ENCODE results near the gene ZNF593OS.

ZNF593OS gene

GRCh38 chr1:26200413-26200812, 28.8 kb upstream of the ZNF593OS start:
- no peak overlapping the region for H3K27ac ChIP-seq (ENCODE audit: low read depth, low read length)
- no peak overlapping the region for H3K4me3 ChIP-seq (ENCODE audit: low read depth in 1 of 5, low read length in 5 of 5)
- peaks cover 0 to 2% (median 0%) of the 10 kb centered on the region in 5 donors for H3K9me3 ChIP-seq (ENCODE audit: control insufficient read depth in 5 of 5, low read length in 5 of 5)
- H3K27me3 ChIP-seq (ENCODE audit: control insufficient read depth in 5 of 5, insufficient read depth in 4 of 5, low read length in 5 of 5), result peaks cover 11 to 23% (median 12%) of the 10 kb centered on the region in 5 donors
- no peak overlapping the region for H3K9ac ChIP-seq (ENCODE audit: low read length in 5 of 5)
- H3K4me1 ChIP-seq (ENCODE audit: control insufficient read depth in 5 of 5, insufficient read depth in 5 of 5, low read length in 5 of 5), result peaks cover 0 to 7% (median 6%) of the 10 kb centered on the region in 5 donors
- H3K36me3 ChIP-seq (ENCODE audit: control insufficient read depth in 5 of 5, insufficient read depth in 5 of 5, low read length in 5 of 5), result no peaks in the 10 kb centered on the region

DNA sequence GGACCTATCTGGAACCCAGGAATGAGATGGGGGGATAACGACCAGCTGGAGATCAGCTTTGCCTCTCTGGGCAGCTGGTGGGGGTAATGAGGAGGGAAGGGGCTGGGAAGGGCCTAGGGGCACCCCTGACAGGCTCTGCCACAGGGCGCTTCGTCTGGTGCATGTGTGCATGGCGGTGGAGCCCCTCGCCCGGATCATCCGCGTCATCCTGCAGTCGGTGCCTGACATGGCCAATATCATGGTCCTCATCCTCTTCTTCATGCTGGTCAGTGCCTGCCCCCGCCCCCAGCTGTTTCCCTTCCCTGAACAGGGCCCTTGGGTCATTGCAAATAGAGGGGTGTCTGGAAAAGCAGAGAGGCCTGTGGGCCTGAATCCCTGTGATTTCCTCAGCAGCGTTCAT, 26.2 kb upstream of the ZNF593OS start:
- H3K9me3 ChIP-seq (ENCODE audit: control insufficient read depth in 5 of 5, low read length in 5 of 5), result peaks cover 0 to 2% (median 0%) of the 10 kb centered on the region in 5 donors
- H3K27ac ChIP-seq (ENCODE audit: low read depth, low read length), result no peak overlapping the region
- no peak overlapping the region for H3K9ac ChIP-seq (ENCODE audit: low read length in 5 of 5)
- no peaks in the 10 kb centered on the region for H3K36me3 ChIP-seq (ENCODE audit: control insufficient read depth in 5 of 5, insufficient read depth in 5 of 5, low read length in 5 of 5)
- peaks cover 3 to 14% (median 8%) of the 10 kb centered on the region in 5 donors for H3K27me3 ChIP-seq (ENCODE audit: control insufficient read depth in 5 of 5, insufficient read depth in 4 of 5, low read length in 5 of 5)
- H3K4me3 ChIP-seq (ENCODE audit: low read depth in 1 of 5, low read length in 5 of 5), result no peak overlapping the region
- H3K4me1 ChIP-seq (ENCODE audit: control insufficient read depth in 5 of 5, insufficient read depth in 5 of 5, low read length in 5 of 5), result peaks cover 0 to 7% (median 6%) of the 10 kb centered on the region in 5 donors

DNA sequence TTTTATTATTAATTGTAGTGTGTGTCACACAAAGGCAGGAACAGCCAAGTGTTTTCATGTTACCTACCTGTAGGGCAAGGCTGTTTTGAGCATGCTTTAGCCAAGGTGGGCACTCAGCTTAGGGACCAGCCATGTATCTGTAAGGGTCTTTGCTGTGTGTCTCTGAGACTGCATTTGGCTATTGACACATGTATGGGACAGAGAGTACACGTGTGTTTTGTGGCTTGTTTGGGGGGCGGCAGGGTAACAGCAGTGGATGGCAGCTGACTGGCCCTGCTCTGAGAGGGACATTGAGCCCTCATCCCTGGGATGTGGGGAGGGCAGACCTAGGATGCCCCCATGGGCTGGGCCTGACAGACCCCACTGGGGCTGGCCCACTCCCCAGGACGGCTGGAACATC, 25.7 kb upstream of the ZNF593OS start:
- no peaks in the 10 kb centered on the region for H3K36me3 ChIP-seq (ENCODE audit: control insufficient read depth in 5 of 5, insufficient read depth in 5 of 5, low read length in 5 of 5)
- peaks cover 3 to 10% (median 8%) of the 10 kb centered on the region in 5 donors for H3K27me3 ChIP-seq (ENCODE audit: control insufficient read depth in 5 of 5, insufficient read depth in 4 of 5, low read length in 5 of 5)
- H3K9me3 ChIP-seq (ENCODE audit: control insufficient read depth in 5 of 5, low read length in 5 of 5), result no peaks in the 10 kb centered on the region
- H3K9ac ChIP-seq (ENCODE audit: low read length in 5 of 5), result no peak overlapping the region
- H3K4me1 ChIP-seq (ENCODE audit: control insufficient read depth in 5 of 5, insufficient read depth in 5 of 5, low read length in 5 of 5), result peaks cover 0 to 7% (median 6%) of the 10 kb centered on the region in 5 donors
- no peak overlapping the region for H3K27ac ChIP-seq (ENCODE audit: low read depth, low read length)
- no peak overlapping the region for H3K4me3 ChIP-seq (ENCODE audit: low read depth in 1 of 5, low read length in 5 of 5)

DNA sequence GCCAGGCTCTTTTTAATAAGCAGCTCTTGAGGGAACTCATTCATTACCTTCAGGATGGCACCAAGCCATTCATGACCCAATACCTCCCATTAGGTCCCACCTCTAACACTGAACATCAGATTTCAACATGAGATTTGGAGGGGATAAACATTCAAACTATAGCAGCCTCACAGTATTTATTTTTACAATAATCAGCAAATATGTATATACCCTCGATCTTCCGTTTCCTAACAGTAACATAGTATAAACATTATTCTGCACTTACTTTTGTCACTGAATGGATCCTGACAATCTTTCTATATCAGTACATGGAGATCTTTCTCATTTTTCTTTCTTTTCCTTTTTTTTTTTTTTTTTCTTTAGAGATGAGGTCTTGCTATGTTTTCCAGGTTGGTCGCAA, 24.2 kb upstream of the ZNF593OS start:
- H3K4me1 ChIP-seq (ENCODE audit: control insufficient read depth in 5 of 5, insufficient read depth in 5 of 5, low read length in 5 of 5), result peaks cover 0 to under 1% (median 0%) of the 10 kb centered on the region in 5 donors
- no peak overlapping the region for H3K4me3 ChIP-seq (ENCODE audit: low read depth in 1 of 5, low read length in 5 of 5)
- no peak overlapping the region for H3K9ac ChIP-seq (ENCODE audit: low read length in 5 of 5)
- peaks cover under 1 to 4% (median 3%) of the 10 kb centered on the region in 5 donors for H3K27me3 ChIP-seq (ENCODE audit: control insufficient read depth in 5 of 5, insufficient read depth in 4 of 5, low read length in 5 of 5)
- no peaks in the 10 kb centered on the region for H3K9me3 ChIP-seq (ENCODE audit: control insufficient read depth in 5 of 5, low read length in 5 of 5)
- no peak overlapping the region for H3K27ac ChIP-seq (ENCODE audit: low read depth, low read length)
- H3K36me3 ChIP-seq (ENCODE audit: control insufficient read depth in 5 of 5, insufficient read depth in 5 of 5, low read length in 5 of 5), result no peaks in the 10 kb centered on the region

GRCh38 chr1:26191739-26192138, 20.1 kb upstream of the ZNF593OS start:
- H3K9ac ChIP-seq (ENCODE audit: low read length in 5 of 5), result no peak overlapping the region
- no peak overlapping the region for H3K27ac ChIP-seq (ENCODE audit: low read depth, low read length)
- no peaks in the 10 kb centered on the region for H3K9me3 ChIP-seq (ENCODE audit: control insufficient read depth in 5 of 5, low read length in 5 of 5)
- H3K4me3 ChIP-seq (ENCODE audit: low read depth in 1 of 5, low read length in 5 of 5), result no peak overlapping the region
- no peaks in the 10 kb centered on the region for H3K36me3 ChIP-seq (ENCODE audit: control insufficient read depth in 5 of 5, insufficient read depth in 5 of 5, low read length in 5 of 5)
- peaks cover 0 to 3% (median 0%) of the 10 kb centered on the region in 5 donors for H3K27me3 ChIP-seq (ENCODE audit: control insufficient read depth in 5 of 5, insufficient read depth in 4 of 5, low read length in 5 of 5)
- H3K4me1 ChIP-seq (ENCODE audit: control insufficient read depth in 5 of 5, insufficient read depth in 5 of 5, low read length in 5 of 5), result no peaks in the 10 kb centered on the region

- no peaks in the 10 kb centered on the region for H3K4me1 ChIP-seq (ENCODE audit: control insufficient read depth in 5 of 5, insufficient read depth in 5 of 5, low read length in 5 of 5)
- no peak within 1 kb of the TSS for H3K9ac ChIP-seq (ENCODE audit: low read length in 5 of 5)
- peaks cover 0 to 3% (median 0%) of the 10 kb centered on the region in 5 donors for H3K27me3 ChIP-seq (ENCODE audit: control insufficient read depth in 5 of 5, insufficient read depth in 4 of 5, low read length in 5 of 5)
- no peak within 1 kb of the TSS for H3K27ac ChIP-seq (ENCODE audit: low read depth, low read length)
- H3K36me3 ChIP-seq (ENCODE audit: control insufficient read depth in 5 of 5, insufficient read depth in 5 of 5, low read length in 5 of 5), result no peaks in the 10 kb centered on the region
- H3K9me3 ChIP-seq (ENCODE audit: control insufficient read depth in 5 of 5, low read length in 5 of 5), result no peaks in the 10 kb centered on the region
- H3K4me3 ChIP-seq (ENCODE audit: low read depth in 1 of 5, low read length in 5 of 5), result no peak within 1 kb of the TSS
Observed at GRCh38 chr1:26190373-26190987, 18.8 kb upstream of the ZNF593OS start, which contains the start of gene CATSPER4. Gene CATSPER4, plus strand, starts transcription at chr1:26190602. Its CDS starts 26 bp downstream, at chr1:26190628.

DNA sequence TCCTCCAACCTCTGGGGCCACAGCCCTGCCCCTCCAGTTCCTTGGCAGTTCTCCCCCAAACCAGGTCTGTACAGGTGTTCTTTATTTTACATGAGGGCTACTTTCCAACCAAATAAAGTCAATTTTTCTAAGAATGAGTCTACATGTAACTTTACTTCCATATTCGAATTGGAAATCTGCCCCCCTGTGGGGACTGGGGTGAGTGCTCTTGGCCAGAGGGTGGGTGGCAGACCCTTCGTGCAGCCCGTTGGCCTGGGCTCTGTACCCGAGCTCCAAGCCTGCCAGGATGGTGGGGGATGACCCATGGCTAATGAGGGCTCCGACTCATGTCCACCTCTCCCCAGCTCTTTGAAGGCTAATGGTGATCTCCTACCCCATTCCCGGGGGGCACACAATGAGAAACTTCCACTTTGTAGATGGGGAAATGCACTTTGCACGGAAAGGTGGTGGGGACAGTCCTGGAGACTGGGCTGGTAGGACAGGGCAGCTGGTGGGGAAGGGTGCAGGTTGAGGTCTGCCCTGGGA, 18.2 kb upstream of the ZNF593OS start:
- Histone ChIP-seq H3K9me3 (ENCODE audit: control insufficient read depth in 5 of 5, low read length in 5 of 5) (no peaks in the 10 kb centered on the region), H3K4me1 (ENCODE audit: control insufficient read depth in 5 of 5, insufficient read depth in 5 of 5, low read length in 5 of 5) (no peaks in the 10 kb centered on the region), H3K36me3 (ENCODE audit: control insufficient read depth in 5 of 5, insufficient read depth in 5 of 5, low read length in 5 of 5) (no peaks in the 10 kb centered on the region), H3K4me3 (ENCODE audit: low read depth in 1 of 5, low read length in 5 of 5) (no peak overlapping the region), H3K27ac (ENCODE audit: low read depth, low read length) (no peak overlapping the region), H3K27me3 (ENCODE audit: control insufficient read depth in 5 of 5, insufficient read depth in 4 of 5, low read length in 5 of 5) (peaks cover 0 to 3% (median 0%) of the 10 kb centered on the region in 5 donors), H3K9ac (ENCODE audit: low read length in 5 of 5) (no peak overlapping the region)

- Histone ChIP-seq H3K27ac (ENCODE audit: low read depth, low read length) (no peak overlapping the region), H3K36me3 (ENCODE audit: control insufficient read depth in 5 of 5, insufficient read depth in 5 of 5, low read length in 5 of 5) (no peaks in the 10 kb centered on the region), H3K9ac (ENCODE audit: low read length in 5 of 5) (no peak overlapping the region), H3K9me3 (ENCODE audit: control insufficient read depth in 5 of 5, low read length in 5 of 5) (no peaks in the 10 kb centered on the region), H3K4me3 (ENCODE audit: low read depth in 1 of 5, low read length in 5 of 5) (no peak overlapping the region), H3K27me3 (ENCODE audit: control insufficient read depth in 5 of 5, insufficient read depth in 4 of 5, low read length in 5 of 5) (peaks cover 0 to 3% (median 0%) of the 10 kb centered on the region in 5 donors), H3K4me1 (ENCODE audit: control insufficient read depth in 5 of 5, insufficient read depth in 5 of 5, low read length in 5 of 5) (no peaks in the 10 kb centered on the region)
Observed at GRCh38 chr1:26189331-26189730, 17.7 kb upstream of the ZNF593OS start.

- Histone ChIP-seq H3K36me3 (ENCODE audit: control insufficient read depth in 5 of 5, insufficient read depth in 5 of 5, low read length in 5 of 5) (no peaks in the 10 kb centered on the region), H3K9ac (ENCODE audit: low read length in 5 of 5) (no peak overlapping the region), H3K27me3 (ENCODE audit: control insufficient read depth in 5 of 5, insufficient read depth in 4 of 5, low read length in 5 of 5) (peaks cover 0 to 3% (median 0%) of the 10 kb centered on the region in 5 donors), H3K4me1 (ENCODE audit: control insufficient read depth in 5 of 5, insufficient read depth in 5 of 5, low read length in 5 of 5) (no peaks in the 10 kb centered on the region), H3K4me3 (ENCODE audit: low read depth in 1 of 5, low read length in 5 of 5) (no peak overlapping the region), H3K9me3 (ENCODE audit: control insufficient read depth in 5 of 5, low read length in 5 of 5) (no peaks in the 10 kb centered on the region), H3K27ac (ENCODE audit: low read depth, low read length) (no peak overlapping the region)
Observed at GRCh38 chr1:26188477-26188876, 16.8 kb upstream of the ZNF593OS start.

- Histone ChIP-seq H3K36me3 (ENCODE audit: control insufficient read depth in 5 of 5, insufficient read depth in 5 of 5, low read length in 5 of 5) (no peaks in the 10 kb centered on the region), H3K9me3 (ENCODE audit: control insufficient read depth in 5 of 5, low read length in 5 of 5) (no peaks in the 10 kb centered on the region), H3K4me1 (ENCODE audit: control insufficient read depth in 5 of 5, insufficient read depth in 5 of 5, low read length in 5 of 5) (no peaks in the 10 kb centered on the region), H3K27ac (ENCODE audit: low read depth, low read length) (no peak overlapping the region), H3K4me3 (ENCODE audit: low read depth in 1 of 5, low read length in 5 of 5) (no peak overlapping the region), H3K27me3 (ENCODE audit: control insufficient read depth in 5 of 5, insufficient read depth in 4 of 5, low read length in 5 of 5) (peaks cover 0 to 3% (median 0%) of the 10 kb centered on the region in 5 donors), H3K9ac (ENCODE audit: low read length in 5 of 5) (no peak overlapping the region)
Observed at GRCh38 chr1:26187882-26188281, 16.2 kb upstream of the ZNF593OS start.

All from subcutaneous abdominal adipose tissue (tissue), 5 donors.